Heart left ventricle (tissue), 13 donors: ENCODE measurements around the gene ITGA2.

Experiments
- POLR2A ChIP-seq, 2 donors: fragments of 450-650 bp; IDR thresholded peaks; one replicate each; pipeline ENCODE4 v1.6.1; 2017; ENCODE audit warnings: antibody characterized with exemption in 2 of 2, mild to moderate bottlenecking in 2 of 2, moderate library complexity in 2 of 2
- TF ChIP-seq, protein P1 (sequence below), 12 donors: fragments of 200-600 bp; sonication (generic) in 4 of 12; IDR thresholded peaks; one replicate each; pipeline versions ENCODE4 v1.5.0 to v1.8.0; 2018 to 2022; ENCODE audit warnings: antibody characterized with exemption in 12 of 12, mild to moderate bottlenecking in 5 of 12
- donor health status: ischemic (EF 13 %, LVEDD 7.1; RV severe dilation, severe dysfunction).
- donor health status: DM: no; HTN: yes; CAD: no.
- donor health status: DM: no; HTN: no; CAD: no.
- donor health status: ischemic (EF 25% LVEDD 6.9; RV normal size, moderate dysfunction).
- donor health status: ischemic (EF 25% LVEDD 5.7; RV mildly dilated, moderate dysfunction).
- donor health status: ischemic (EF 35%, LVEDD 5.7; RV mildly dilated, moderate dysfunction).
- donor health status: nonischemic (EF 11% LVEDD 7.7; RV severe dilation, severe dysfunction).
- donor health status: DM: yes; HTN: yes; CAD: no.
- donor health status: PGD.
- donor health status: ischemic (EF 29% LVEDD 5.4; RV normal size, mild dysfunction).
- donor health status: nonischemic (EF 23%, LVEDD 6.1; RV moderate dilation, normal function).

DNA sequence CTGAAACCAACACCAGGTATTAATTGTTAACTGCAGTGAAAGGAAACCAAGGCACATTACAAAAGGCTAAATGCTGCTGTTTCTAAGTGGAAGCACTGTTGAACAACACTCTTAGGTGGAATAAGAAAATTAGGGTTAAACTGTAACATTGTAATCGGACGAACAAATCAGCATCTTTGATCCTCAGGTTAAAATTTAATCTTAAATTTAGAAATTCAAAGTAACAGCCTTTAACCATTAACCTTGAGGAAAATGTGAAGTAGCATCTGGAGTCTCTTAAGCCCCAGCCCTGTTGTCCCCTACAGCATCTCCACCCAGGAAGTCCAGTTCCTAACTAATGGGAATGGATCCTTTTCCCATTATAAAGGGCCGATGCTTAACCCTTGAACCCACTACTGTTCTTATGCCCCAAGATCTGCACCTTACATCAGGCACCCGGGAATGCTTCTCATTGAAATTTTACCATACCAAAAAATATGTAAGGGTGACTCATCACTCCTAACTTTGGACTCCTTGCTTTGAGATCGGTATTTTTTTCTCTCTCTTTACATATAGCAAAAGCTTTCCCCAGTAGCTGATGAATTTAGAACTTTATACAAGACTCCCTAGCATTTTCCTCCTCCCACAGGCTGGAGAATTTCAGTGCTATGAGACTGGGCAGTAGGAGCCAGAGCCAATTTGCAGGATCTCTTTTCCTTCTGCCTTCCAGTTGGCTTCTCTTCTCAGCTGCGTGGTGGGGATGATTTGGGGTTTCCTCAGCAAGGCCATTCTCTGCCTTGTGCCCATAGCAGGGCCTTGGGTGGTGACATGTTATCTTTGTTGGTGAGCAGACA lies 32.0 kb upstream of the ITGA2 start:
- TF ChIP-seq, protein P1, sequence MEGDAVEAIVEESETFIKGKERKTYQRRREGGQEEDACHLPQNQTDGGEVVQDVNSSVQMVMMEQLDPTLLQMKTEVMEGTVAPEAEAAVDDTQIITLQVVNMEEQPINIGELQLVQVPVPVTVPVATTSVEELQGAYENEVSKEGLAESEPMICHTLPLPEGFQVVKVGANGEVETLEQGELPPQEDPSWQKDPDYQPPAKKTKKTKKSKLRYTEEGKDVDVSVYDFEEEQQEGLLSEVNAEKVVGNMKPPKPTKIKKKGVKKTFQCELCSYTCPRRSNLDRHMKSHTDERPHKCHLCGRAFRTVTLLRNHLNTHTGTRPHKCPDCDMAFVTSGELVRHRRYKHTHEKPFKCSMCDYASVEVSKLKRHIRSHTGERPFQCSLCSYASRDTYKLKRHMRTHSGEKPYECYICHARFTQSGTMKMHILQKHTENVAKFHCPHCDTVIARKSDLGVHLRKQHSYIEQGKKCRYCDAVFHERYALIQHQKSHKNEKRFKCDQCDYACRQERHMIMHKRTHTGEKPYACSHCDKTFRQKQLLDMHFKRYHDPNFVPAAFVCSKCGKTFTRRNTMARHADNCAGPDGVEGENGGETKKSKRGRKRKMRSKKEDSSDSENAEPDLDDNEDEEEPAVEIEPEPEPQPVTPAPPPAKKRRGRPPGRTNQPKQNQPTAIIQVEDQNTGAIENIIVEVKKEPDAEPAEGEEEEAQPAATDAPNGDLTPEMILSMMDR (IDR thresholded peaks at IDR 0.05) = no peak
- TF ChIP-seq POLR2A (IDR thresholded peaks at IDR 0.05) = no peak
